WI38 (cell line): ENCODE data around the gene BMAL1.

Source experiments
- H3K4me3 ChIP-seq: 2 replicates; pipeline ENCODE4 v1.5.1; 2011; ENCODE audit warnings: low read depth, mild to moderate bottlenecking, control low read depth, low read length
- TF ChIP-seq, protein P1 (sequence below): IDR thresholded peaks from 2 replicates; pipeline ENCODE4 v1.5.1; 2012; ENCODE audit warnings: low read depth, mild to moderate bottlenecking, control low read depth, low read length

BMAL1 gene

DNA sequence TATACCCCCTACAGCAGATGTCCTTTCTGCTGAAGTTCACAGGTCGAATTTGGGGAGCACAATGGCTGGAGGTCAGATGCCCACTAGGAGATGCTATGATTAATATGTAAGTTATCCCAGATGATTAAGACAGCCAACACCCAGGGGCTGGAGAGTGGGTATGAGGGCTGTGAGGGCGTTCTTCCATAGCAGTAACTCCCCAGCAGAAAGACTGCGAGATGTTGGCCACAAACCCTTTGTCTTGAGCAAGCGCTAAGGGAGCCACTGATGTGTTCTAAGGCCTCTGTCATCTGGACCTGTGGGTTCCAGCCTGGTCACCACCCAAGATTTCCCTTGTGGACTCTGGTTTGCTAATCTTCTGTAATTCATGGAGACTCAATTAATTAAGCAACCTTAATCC, 77.6 kb downstream of the BMAL1 start:
- TF ChIP-seq, protein P1, sequence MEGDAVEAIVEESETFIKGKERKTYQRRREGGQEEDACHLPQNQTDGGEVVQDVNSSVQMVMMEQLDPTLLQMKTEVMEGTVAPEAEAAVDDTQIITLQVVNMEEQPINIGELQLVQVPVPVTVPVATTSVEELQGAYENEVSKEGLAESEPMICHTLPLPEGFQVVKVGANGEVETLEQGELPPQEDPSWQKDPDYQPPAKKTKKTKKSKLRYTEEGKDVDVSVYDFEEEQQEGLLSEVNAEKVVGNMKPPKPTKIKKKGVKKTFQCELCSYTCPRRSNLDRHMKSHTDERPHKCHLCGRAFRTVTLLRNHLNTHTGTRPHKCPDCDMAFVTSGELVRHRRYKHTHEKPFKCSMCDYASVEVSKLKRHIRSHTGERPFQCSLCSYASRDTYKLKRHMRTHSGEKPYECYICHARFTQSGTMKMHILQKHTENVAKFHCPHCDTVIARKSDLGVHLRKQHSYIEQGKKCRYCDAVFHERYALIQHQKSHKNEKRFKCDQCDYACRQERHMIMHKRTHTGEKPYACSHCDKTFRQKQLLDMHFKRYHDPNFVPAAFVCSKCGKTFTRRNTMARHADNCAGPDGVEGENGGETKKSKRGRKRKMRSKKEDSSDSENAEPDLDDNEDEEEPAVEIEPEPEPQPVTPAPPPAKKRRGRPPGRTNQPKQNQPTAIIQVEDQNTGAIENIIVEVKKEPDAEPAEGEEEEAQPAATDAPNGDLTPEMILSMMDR = no peak
- H3K4me3 ChIP-seq = no peak overlapping the region

DNA sequence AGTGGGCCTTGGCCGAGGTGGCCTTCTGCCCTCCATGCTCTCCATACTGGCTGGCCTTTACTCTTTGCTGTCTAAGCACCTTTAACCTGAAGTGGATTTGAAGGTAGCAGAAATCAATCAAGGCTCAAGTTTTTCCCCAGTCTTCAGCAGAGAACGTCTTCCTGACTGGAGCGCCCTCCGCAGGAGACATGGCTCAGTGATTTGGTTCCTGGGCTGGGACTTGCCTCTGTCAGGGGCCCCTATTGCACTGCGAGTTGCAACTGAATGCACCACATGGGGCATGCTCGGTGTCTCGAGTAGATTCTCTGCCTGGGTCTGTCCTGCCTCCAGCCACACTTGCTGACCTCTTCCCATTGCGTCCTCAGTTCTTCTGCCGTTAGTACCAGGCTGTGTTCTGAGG, 79.6 kb downstream of the BMAL1 start:
- H3K4me3 ChIP-seq = no peak overlapping the region
- TF ChIP-seq, protein P1 = no peak

DNA sequence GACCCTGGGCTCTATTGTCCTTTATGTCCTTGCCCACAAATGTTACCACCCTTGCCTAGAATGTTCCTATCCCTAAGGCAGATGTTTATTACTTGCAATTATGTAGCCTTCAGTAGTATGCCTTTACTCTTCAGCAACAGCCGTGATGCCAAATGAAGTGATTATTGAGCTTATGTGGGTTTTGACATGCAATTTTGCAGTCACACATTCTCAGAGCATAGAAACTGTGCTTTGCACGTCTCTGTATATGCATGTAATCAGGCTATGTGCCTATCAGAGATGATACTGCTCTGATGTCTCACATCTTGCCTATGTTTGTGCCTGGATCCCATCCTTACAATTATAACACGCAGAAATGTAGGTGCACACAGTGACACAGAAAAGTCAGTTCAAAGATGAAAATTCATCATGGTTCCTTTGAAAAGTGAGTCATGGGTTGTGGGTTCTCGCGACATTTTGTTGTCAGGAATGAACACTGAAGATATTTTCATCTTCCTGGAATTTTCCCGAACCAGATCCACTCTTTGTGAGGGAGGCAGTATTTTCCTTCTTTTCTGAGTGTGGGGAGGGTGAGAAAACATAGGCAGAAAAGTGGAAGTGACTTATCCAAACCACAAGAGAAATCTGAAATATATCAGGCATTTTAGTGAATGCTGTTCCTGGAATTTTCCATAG, 81.1 kb downstream of the BMAL1 start:
- H3K4me3 ChIP-seq = no peak overlapping the region
- TF ChIP-seq, protein P1 = no peak

DNA sequence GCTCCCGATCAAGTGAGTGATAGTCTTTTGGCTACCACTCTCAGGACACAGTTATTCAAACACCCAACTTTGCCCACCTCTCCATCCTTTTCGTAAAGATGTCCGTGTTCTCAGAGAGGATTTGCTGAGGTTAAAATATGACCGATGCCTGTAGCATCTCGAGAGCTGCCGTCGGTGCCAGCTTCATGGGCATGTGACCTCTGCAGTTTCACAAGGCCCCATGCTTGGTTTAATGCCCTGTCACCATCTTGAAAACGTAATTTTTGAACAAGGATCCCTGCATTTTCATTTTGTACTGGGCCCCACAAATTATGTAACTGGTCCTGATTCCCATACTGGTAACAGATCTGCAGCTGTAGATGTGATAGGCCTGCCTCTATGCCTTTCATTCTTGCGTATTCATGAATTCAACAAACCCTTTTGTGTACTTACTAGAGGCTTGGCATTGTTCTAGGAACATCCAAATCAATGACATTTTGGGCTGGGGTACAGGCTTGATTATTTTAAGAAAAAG, 85.1 kb downstream of the BMAL1 start:
- H3K4me3 ChIP-seq = no peak overlapping the region
- TF ChIP-seq, protein P1 = no peak

DNA sequence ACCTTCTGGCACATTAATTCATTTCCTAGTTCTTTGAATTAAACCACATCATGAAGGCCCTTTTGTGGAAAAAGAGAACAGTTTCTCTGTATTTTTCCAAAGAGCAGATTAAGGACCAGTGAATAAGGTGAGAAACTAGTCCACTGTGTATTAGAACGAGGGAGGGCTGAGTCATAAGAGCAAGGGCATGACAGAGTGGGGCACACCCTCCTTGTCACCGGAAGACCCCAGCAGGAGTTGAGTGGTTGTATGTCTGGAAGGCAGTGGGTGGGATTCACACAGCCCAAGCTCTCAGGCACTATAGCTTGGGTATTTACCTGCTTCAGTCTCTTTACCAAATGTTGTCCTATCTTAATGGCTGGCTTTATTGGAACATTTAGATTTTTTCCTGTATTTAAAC, 86.8 kb downstream of the BMAL1 start:
- TF ChIP-seq, protein P1 = no peak

DNA sequence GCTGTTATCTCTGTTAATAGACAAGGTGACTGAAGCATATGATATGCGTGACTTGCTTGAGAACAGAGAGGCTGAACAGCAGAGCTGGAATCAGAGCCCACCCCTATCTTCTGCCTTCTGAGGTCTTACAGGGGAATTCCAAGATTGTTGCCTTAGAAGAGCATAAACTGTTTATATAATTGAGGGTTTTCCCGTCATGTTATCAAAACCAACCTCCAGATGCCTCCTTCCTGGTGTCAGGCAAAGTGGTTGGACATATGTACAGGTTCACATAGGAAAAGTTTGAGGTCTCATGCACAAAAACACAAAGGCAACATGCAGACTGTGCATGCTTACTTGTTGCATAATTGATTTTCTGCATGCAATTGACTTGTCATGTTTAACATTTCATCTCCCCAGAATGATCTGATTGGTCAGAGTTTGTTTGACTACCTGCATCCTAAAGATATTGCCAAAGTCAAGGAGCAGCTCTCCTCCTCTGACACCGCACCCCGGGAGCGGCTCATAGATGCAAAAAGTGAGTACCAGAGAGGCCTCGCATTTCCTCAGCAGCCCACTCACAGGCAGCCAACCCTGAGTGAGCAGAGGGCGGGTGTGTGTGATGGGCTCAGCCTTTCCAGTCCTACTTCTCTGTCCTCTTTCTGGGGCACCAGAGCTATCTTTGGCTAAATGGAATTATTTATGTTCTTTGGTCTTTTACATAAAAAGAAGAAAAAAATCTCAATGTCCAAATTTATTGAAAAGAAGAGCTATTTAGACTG, 88.9 kb downstream of the BMAL1 start:
- H3K4me3 ChIP-seq = no peak overlapping the region
- TF ChIP-seq, protein P1 = no peak

More for the DNA sequence above, 86.8 kb downstream of the BMAL1 start:
- no peak overlapping the region for H3K4me3 ChIP-seq

DNA sequence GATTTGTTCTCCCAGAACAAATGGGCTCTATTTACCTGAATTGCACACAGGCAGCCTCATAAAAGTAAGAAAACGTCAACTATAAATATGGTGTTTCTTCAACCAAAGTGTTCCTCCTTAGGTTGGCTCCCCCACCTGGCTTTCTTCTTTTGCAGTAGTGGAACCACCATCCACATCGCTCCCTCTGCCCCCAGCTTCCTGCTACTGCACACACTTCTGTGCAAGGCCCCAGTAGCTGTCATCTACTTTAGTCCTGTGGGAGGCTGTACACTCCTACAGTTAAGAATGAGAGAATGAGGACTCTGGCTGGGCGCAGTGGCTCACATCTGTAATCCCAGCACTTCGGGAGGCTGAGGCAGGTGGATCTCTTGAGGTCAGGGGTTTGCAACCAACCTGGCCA, 89.5 kb downstream of the BMAL1 start:
- TF ChIP-seq, protein P1 = no peak
- no peak overlapping the region for H3K4me3 ChIP-seq
